Astrocyte of the hippocampus (primary cell): ENCODE measurements around the gene NAALADL2.

Source experiments
- DNase-seq: peaks from one replicate; pipeline ENCODE4 v3.0.0; 2011; ENCODE audit warnings: low read depth, low spot score

The NAALADL2 gene

GRCh38 chr3:174884776-174885568, 25.8 kb downstream of the NAALADL2 start:
- no peak for DNase-seq

DNA sequence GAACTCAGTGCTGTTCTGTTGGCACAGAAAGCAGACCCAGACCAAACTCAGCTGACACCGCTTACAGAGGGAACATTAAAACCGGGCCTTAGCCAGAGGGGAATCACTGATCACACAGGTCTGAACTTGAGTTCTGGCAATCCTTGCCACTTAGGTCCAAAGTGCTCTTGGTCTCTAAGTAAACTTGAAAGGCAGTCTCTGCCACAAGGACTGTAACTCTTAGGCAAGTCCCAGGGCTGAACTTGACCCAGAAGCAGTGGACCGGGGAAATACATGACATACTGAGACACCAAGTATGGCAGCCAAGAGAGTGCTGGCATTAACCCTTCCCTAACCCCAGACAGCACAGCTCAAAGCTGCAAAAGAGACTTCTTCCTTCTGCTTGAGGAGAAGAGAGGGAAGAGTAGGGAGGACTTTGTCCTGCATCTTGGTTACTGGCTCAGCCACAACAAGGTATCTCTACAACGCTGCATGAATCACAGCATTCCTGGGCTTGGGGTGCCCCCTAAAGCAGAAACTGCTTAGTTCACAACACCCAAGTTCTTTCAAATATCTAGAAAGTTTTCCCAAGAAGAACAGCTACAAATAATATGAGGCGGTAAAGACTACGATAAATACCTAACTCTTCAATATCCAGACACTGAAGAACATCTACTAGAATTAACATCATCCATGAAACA, 32.5 kb downstream of the NAALADL2 start:
- no peak for DNase-seq

GRCh38 chr3:174907027-174907426, 47.9 kb downstream of the NAALADL2 start:
- no peak for DNase-seq

- DNase-seq, result no peak
Measured at GRCh38 chr3:174907628-174908407, 48.7 kb downstream of the NAALADL2 start.

GRCh38 chr3:174931473-174932353, 72.6 kb downstream of the NAALADL2 start:
- DNase-seq, result no peak

DNA sequence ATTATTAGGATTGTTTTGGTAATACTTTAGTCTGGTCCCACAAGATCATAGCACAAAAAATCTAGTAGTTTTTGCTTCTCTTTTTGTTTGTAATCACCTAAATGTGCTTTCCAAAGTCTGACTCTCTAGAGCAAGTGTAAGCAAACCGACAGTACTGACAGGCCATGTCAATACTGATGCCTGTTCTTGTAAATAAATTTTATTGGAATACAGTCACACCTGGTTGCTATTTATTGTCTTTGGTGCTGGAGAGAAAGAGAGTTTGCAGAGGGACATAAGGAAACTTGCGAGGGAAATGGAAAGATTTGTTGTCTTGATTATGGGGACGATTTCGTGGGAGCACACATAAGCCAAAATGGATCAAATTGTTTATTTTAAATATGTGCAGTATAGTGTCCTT, 77.5 kb downstream of the NAALADL2 start:
- DNase-seq, result no peak

DNA sequence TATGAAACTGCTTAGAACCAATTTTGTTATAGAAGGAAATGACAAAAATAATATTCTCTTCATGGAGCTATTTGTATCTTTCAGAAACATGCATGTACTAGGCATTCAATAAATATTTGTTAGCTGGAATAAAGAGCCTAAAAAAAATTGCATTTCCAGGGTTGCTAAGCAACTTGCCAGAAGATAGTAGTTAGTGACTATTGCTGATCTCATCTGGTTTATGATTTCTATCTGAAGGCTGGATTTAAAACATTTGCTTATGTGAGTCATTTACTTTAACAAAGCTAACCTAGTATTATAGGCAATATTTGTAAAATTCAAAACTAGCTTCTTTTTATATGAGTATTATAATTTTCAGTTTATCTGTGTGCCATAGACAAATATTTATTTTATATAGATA, 78.3 kb downstream of the NAALADL2 start:
- no peak for DNase-seq

DNA sequence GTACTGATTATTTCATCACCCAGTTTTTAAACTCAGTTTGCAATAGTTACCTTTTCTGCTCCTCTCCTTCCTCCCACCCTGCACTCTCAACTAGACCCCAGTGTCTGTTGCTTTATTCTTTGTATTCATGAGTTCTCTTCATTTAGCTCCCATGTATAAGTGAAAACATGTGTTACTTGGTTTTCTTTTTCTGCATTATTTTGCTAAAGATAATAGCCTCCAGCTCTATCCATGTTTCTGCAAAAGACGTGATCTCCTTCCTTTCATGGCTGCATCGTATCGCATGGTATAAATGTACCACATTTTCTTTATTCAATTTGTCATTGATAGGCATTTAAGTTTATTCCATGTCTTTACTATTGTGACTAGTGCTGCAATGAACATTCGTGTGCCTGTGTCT, 79.0 kb downstream of the NAALADL2 start:
- DNase-seq, result no peak

DNA sequence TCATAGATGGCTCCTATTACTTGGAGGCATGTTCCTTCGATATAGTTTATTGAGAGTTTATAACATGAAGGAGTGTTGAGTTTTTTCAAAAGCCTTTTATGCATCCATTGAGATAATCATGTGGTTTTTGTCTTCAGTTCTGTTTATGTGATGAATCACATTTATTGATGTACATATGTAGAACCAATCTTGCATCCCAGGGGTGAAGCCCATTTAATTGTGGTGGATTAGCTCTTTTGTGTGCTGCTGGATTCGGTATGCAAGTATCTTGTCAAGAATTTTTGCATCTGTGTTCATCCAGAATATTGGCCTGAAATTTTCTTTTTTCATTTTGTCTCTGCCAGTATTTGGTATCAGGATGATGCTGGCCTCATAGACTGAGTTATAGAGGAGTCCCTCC, 81.0 kb downstream of the NAALADL2 start:
- DNase-seq, result no peak

DNA sequence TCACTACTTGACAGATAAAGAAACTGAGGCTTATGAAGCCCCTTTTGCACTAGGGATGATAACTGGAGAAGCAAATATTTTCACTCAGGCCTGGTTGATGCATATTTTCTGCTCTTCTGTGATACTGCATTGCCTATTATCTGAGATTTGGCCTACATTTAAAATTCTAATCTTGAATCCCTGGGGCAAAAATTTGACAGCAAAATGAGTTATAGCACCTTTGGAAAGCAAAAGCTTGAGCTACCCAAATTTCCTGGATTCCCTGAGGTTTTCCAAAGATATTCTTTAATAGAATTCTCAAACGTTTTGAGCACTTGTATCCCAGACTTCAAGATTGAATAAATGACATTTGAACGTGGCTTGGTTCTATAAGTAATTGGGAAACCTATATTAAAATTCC, 86.1 kb downstream of the NAALADL2 start:
- no peak for DNase-seq

- no peak for DNase-seq
Measured at GRCh38 chr3:174945951-174946350, 86.8 kb downstream of the NAALADL2 start.

GRCh38 chr3:174949523-174949922, 90.4 kb downstream of the NAALADL2 start:
- peak; percentile 88 for DNase-seq

GRCh38 chr3:174951034-174951433, 91.9 kb downstream of the NAALADL2 start:
- DNase-seq, result peak; percentile 64

- no peak for DNase-seq
Measured at GRCh38 chr3:174951498-174952005, 92.4 kb downstream of the NAALADL2 start.

DNA sequence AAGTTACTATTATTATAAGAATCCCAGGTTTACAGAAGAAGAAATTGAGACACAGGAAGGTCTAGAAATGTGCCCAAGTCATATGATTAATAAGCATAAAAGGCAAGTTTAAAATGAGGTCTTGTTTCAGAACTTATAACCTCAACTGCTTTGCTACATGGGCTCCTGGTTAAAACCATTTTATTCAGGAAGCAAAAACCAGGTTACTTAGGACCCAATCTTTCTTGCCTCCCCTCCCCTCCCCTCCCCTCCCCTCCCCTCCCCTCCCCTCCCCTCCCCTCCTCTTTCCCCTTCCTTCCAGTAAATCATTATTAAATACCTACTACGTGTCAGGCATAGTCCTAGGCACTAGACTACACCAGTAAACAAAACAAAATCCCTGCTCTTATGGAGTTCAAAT, 93.9 kb downstream of the NAALADL2 start:
- no peak for DNase-seq

DNA sequence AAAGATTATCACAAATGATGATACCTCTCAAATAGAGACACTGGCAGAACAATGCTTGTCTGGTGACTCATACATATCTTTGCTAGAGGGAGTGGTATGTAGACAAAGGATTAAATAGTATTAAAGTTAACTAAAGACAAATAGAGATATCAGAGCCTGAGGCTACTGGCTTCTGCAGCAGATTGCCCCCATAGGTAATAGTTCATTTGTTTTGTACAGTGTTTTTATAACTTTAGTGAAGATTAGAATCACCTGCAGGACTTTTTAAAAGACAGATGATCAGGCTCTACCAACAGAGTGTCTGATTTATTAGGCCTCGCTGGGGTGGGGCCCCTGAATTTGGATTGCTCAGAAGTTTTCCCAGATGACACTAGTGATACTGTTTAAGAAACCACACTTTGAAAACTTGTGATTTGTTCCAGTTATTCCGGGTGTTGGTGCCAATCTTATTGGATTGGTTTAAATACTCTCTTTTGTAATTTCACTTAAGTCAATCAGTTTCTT, 96.4 kb downstream of the NAALADL2 start:
- DNase-seq, result peak; percentile 15

DNA sequence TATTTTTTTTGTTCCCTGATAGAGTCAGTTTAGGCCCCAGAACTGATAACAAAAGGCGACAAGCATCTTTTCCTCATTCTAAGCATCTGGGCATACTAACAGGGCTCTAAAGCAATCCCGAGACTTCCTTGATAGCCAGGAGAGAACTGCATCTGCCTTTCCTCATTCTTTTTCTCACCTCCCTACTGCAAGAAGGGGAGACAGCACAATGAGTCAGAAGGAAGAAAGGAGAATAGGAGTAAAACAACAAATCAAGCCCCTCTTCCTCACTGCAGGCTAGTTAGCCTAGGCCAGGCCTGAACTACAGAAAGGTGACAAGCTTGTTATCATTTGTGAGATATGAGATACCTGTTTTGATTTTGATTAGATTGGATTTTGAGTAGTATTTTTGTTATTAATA, 97.9 kb downstream of the NAALADL2 start:
- DNase-seq, result no peak

- DNase-seq, result peak; percentile 16
Measured at GRCh38 chr3:174957551-174958001, 98.4 kb downstream of the NAALADL2 start.

GRCh38 chr3:174958671-174959328, 99.7 kb downstream of the NAALADL2 start:
- no peak for DNase-seq

DNA sequence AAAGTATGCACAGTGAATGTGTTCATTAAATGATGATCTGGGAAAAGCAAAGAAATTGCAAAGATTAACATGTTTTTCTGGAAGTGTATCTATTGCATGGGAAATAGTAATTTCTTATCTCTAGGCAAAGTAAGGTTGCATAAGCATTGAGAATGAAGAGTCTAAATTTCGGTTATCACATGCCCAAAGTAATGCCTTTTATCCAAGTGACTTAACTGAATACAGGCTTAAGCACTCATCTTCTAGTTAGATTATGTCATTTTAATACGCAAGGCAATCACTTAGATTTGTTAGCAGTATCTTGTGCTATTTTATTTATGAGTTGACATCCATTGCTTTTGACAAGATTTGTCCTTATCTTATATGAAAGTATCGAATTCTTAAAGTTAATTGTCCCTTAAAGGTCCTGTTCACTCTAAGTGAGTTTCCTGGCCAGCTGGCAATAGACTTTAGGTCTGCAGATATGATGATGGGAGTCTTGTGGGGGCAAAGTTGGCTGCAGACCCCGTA, 100.5 kb downstream of the NAALADL2 start:
- no peak for DNase-seq
